Tibial nerve (tissue), 4 donors: ENCODE results near the gene NEBL. TPM values are rescaled to one million over a fixed set of nuclear protein-coding genes. Genes with fewer than 3 reads are reported as not detected.

ENCODE experiments used
- DNase-seq, 2 donors: peaks; one replicate each; pipeline ENCODE4 v3.0.0-alpha.2; 2019; ENCODE audit warnings: low spot score in 2 of 2
- H3K27ac ChIP-seq, 4 donors: fragments of 200-600 bp; sonication (generic) in 3 of 4; one replicate each; pipeline ENCODE4 v1.5.1; 2017 to 2019; ENCODE audit warnings: mild to moderate bottlenecking in 1 of 4
- H3K27me3 ChIP-seq, 2 donors: fragments of 200-600 bp; sonication (generic) in 1 of 2; one replicate each; pipeline versions ENCODE4 v1.5.1 to v1.6.0; 2017 to 2019
- H3K36me3 ChIP-seq, 3 donors: fragments of 200-600 bp; sonication (generic); one replicate each; pipeline ENCODE4 v1.5.1; 2018 to 2019
- H3K4me1 ChIP-seq, 4 donors: fragments of 200-600 bp; sonication (generic) in 3 of 4; one replicate each; pipeline ENCODE4 v1.5.1; 2017 to 2019
- H3K4me3 ChIP-seq, 4 donors: fragments of 200-600 bp; sonication (generic) in 3 of 4; one replicate each; pipeline ENCODE4 v1.5.1; 2017 to 2019; ENCODE audit warnings: mild to moderate bottlenecking in 1 of 4, moderate library complexity in 1 of 4
- H3K9me3 ChIP-seq, 4 donors: fragments of 200-600 bp; sonication (generic) in 3 of 4; one replicate each; pipeline ENCODE4 v1.5.1; 2017 to 2019
- EP300 ChIP-seq, 2 donors: sonication (generic); formaldehyde crosslinking; IDR thresholded peaks; one replicate each; pipeline ENCODE4 v1.6.1; 2017; ENCODE audit warnings: antibody characterized with exemption in 2 of 2, mild to moderate bottlenecking in 1 of 2
- POLR2A ChIP-seq, 2 donors: fragments of 450-650 bp; IDR thresholded peaks; one replicate each; pipeline ENCODE4 v1.6.1; 2017; ENCODE audit warnings: antibody characterized with exemption in 2 of 2, mild to moderate bottlenecking in 2 of 2, moderate library complexity in 2 of 2
- WGBS, 2 donors: methylation state at CpG; one replicate each; pipeline ENCODE4 v1.1.5; 2018; 5-methylcytosine and 5-hydroxymethylcytosine counted together
- total RNA-seq, 4 donors: library from RNA; depleted of rRNA; stranded (reverse); fragments of >200 nt; gene quantifications; one replicate each; pipeline ENCODE4 v1.1.0, GENCODE V29; 2016
- TF ChIP-seq, protein P1 (sequence below), 5 experiments: fragments of 200-600 bp in 3 of 5; fragments of 450-650 bp in 2 of 5; sonication (generic) in 3 of 5; IDR thresholded peaks; one replicate each; pipeline ENCODE4 v1.5.1; 2016 to 2019; ENCODE audit warnings: antibody characterized with exemption in 5 of 5, mild to moderate bottlenecking in 3 of 5, moderate library complexity in 2 of 5

The NEBL gene
- total RNA-seq, 4 donors from 2014 or later = 34.5 to 61.2 (median 49.7) TPM

DNA sequence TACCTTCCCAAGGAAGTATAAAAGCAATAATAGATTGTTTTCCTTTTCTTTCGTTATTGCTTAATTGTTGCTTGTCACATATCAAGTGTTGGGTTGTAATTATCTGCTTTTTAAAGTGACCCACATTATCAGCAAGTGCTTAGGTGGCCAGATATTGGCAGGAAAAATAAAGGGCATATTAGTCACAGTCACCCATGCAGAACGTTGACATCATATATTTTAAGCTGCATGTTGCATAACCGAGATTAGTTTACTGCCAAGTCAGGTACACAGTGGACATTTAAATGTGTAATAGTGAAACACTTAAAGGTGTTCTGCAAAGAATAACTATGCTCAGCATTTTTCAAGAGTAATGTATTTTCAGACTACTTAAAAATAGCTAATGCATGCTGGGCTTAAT is 11.4 kb downstream of the NEBL start:
- Histone ChIP-seq H3K4me1 (no peaks in the 10 kb centered on the region), H3K27ac (no peak overlapping the region), H3K36me3 (peaks cover 0 to under 1% (median 0%) of the 10 kb centered on the region in 3 donors), H3K4me3 (no peak overlapping the region), H3K9me3 (no peaks in the 10 kb centered on the region), H3K27me3 (no peaks in the 10 kb centered on the region)
- no peak for DNase-seq
- TF ChIP-seq, protein P1, sequence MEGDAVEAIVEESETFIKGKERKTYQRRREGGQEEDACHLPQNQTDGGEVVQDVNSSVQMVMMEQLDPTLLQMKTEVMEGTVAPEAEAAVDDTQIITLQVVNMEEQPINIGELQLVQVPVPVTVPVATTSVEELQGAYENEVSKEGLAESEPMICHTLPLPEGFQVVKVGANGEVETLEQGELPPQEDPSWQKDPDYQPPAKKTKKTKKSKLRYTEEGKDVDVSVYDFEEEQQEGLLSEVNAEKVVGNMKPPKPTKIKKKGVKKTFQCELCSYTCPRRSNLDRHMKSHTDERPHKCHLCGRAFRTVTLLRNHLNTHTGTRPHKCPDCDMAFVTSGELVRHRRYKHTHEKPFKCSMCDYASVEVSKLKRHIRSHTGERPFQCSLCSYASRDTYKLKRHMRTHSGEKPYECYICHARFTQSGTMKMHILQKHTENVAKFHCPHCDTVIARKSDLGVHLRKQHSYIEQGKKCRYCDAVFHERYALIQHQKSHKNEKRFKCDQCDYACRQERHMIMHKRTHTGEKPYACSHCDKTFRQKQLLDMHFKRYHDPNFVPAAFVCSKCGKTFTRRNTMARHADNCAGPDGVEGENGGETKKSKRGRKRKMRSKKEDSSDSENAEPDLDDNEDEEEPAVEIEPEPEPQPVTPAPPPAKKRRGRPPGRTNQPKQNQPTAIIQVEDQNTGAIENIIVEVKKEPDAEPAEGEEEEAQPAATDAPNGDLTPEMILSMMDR (IDR thresholded peaks at IDR 0.05) = no peak
- TF ChIP-seq EP300 (IDR thresholded peaks at IDR 0.05) = no peak
- TF ChIP-seq POLR2A (IDR thresholded peaks at IDR 0.05) = no peak
- 68 to 70% methylated on average over 3 of the region's 3 CpGs for WGBS, 2 donors

DNA sequence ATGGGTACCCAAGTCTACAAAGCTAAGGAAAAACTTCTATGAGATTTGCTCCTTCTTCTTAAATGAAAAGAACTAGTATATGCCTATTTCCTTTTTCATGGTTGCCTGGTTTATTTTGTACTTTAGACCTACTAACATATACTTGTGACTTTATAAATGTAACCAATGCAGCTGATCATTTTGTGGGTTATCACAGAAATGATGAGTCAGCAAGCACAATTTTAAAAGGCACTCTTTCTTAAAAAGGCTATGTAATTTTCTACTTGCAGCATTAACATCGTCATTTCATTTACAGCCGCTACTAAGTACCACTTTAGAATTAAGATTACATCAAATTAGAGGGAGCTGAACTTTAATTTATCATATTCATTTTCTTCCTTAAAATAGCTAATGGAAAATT is 13.6 kb downstream of the NEBL start:
- TF ChIP-seq POLR2A (IDR thresholded peaks at IDR 0.05) (no peak), EP300 (IDR thresholded peaks at IDR 0.05) (no peak)
- TF ChIP-seq, protein P1 (IDR thresholded peaks at IDR 0.05) = no peak
- Histone ChIP-seq H3K27ac (no peak overlapping the region), H3K4me1 (no peaks in the 10 kb centered on the region), H3K27me3 (no peaks in the 10 kb centered on the region), H3K9me3 (no peaks in the 10 kb centered on the region), H3K4me3 (no peak overlapping the region), H3K36me3 (peaks cover 0 to 6% (median 0%) of the 10 kb centered on the region in 3 donors)
- 92 to 97% methylated on average over 2 of the region's 2 CpGs for WGBS, 2 donors
- no peak for DNase-seq

DNA sequence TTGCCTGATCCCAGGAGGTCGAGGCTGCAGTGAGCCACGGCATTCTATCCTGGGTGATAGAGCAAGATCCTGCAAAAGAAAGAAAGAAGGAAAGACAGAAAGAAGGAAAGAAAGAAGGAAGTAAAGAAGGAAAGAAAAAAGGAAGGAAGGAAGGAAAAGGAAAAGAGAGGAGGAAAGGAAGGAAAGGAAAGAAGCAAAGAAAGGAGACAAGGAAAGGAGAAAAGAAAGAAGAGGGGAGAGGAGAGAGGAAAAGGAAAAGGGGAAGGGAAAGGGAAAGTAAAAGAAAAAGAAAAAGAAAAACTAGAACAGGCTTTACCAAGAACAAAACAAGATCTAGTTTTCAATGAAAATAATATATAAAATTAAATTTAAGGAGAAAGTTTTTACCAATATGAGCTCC is 15.0 kb downstream of the NEBL start:
- H3K36me3 ChIP-seq = peaks cover 0 to 6% (median 0%) of the 10 kb centered on the region in 3 donors

DNA sequence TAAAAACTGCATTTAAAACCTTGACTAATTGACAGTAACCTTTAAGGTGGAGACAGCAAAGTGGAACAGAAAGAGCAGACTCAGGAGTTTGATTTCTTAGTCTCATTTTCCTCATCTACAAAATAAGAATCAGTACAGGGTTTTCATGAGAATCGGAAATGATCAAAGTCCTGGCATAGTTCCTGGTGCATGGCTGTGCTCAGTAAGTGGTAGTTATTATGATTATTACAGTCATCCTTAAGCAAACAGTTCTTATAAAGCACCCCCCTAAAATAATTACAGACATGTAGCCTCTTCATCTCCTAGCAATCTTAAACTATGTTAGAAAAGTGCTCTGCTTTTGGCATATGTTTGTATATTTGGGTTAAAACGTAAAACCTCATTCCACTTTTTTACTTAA is 18.0 kb downstream of the NEBL start:
- WGBS, 2 donors = 85% methylated on average over 2 of the region's 2 CpGs
- TF ChIP-seq EP300 (IDR thresholded peaks at IDR 0.05) (no peak), POLR2A (IDR thresholded peaks at IDR 0.05) (no peak)
- TF ChIP-seq, protein P1 (IDR thresholded peaks at IDR 0.05) = no peak
- Histone ChIP-seq H3K36me3 (peaks cover 0 to 6% (median 0%) of the 10 kb centered on the region in 3 donors), H3K9me3 (no peaks in the 10 kb centered on the region), H3K4me1 (no peaks in the 10 kb centered on the region), H3K27me3 (no peaks in the 10 kb centered on the region), H3K4me3 (no peak overlapping the region), H3K27ac (no peak overlapping the region)
- no peak for DNase-seq

More for the DNA sequence above, 15.0 kb downstream of the NEBL start:
- WGBS, 2 donors = 62 to 98% methylated on average over 2 of the region's 2 CpGs
- TF ChIP-seq EP300 (IDR thresholded peaks at IDR 0.05) (no peak), POLR2A (IDR thresholded peaks at IDR 0.05) (no peak)
- DNase-seq = no peak
- Histone ChIP-seq H3K27me3 (no peaks in the 10 kb centered on the region), H3K9me3 (no peaks in the 10 kb centered on the region), H3K4me3 (no peak overlapping the region), H3K4me1 (no peaks in the 10 kb centered on the region), H3K27ac (no peak overlapping the region)

DNA sequence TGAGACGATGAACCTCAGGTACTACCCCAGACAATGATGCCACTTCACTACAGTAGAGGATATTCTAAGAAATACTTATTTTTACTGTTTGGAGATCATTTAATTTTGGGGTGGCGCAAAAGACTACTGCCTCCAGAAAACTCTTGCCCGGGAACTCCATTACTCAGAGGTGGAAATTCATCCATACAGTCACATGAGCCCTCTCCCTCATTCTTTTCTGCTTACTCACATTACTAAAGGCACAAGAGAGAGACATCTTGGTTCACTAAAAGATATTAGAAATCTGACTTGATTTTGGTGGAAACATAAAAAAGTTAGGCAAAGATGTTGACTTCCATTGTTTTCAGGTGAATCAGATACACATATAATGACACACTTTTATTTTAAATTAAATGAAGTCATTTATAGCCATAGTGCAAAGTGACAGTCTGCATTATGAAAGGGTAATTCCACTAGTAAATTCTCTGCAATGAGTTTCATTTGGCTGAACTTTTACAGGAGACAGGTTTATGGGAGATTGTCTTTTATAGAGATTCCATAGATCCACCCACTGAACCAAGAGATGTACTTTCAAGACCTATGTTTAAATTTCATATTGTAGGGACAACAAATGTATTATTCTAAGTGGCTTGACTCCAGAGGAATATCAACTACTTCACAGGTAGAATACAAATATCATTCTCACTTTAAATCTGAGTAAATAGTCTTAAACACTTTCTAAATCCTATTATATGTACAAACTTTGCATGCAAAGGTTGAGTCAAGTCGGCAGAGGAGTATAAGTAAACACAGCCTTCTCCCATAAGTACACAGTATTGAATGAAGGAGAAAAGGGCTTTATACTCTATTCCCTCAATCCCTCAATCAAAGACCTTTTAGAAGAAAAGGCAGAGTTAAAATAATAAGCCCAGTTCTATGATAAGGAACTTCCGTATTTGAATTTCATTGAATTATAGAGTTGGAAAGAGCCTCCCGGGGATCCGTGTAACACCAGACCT is 18.8 kb downstream of the NEBL start:
- Histone ChIP-seq H3K4me3 (no peak overlapping the region), H3K9me3 (no peaks in the 10 kb centered on the region), H3K27me3 (no peaks in the 10 kb centered on the region), H3K36me3 (peaks cover 0 to 6% (median 0%) of the 10 kb centered on the region in 3 donors), H3K4me1 (no peaks in the 10 kb centered on the region), H3K27ac (no peak overlapping the region)
- TF ChIP-seq EP300 (IDR thresholded peaks at IDR 0.05) (no peak), POLR2A (IDR thresholded peaks at IDR 0.05) (no peak)
- TF ChIP-seq, protein P1 (IDR thresholded peaks at IDR 0.05) = no peak
- 72 to 76% methylated on average over 7 of the region's 7 CpGs for WGBS, 2 donors
- no peak for DNase-seq
